Measurements from ENCODE around the gene S100P.

DNA sequence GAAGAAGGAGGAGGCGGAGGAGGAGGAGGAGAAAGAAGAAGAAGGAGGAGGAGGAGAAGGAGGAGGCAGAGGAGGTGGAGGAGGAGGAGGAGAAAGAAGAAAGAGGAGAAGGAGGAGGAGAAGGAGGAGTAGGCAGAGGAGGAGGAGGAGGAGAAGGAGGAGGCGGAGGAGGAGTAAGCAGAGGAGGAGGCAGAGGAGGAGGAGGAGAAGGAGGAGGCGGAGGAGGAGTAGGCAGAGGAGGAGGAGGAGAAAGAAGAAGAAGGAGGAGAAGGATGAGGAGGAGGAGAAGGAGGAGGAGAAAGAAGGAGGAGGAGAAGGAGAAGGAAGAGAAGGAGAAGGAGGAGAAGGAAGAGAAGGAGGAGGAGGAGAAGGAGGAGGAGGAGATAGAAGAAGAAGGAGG is 33.2 kb upstream of the S100P start:
- TF ChIP-seq CTCF (IDR thresholded peaks at IDR 0.05) (no peak), POLR2A (IDR thresholded peaks at IDR 0.05) (no peak)

Measured in thyroid gland (tissue), 4 donors.